ENCODE data around the gene MAML2.
A peak's percentile ranks its signal among the peaks of the same experiment; 100 is the strongest.

The MAML2 gene

GRCh38 chr11:96173906-96174305 lies 169.1 kb downstream of the MAML2 start:
- H3K27ac ChIP-seq (ENCODE audit: poor library complexity, severe bottlenecking) = no peak overlapping the region
- TF ChIP-seq CTCF (IDR thresholded peaks at IDR 0.05; ENCODE audit: poor library complexity, severe bottlenecking) = no peak

GRCh38 chr11:96173422-96173821 lies 169.6 kb downstream of the MAML2 start:
- H3K4me3 ChIP-seq (ENCODE audit: severe bottlenecking) = no peak overlapping the region
- DNase-seq (ENCODE audit: low spot score) = no peak
- TF ChIP-seq CTCF (IDR thresholded peaks at IDR 0.05; ENCODE audit: poor library complexity, severe bottlenecking) = no peak

More at GRCh38 chr11:96173906-96174305, 169.1 kb downstream of the MAML2 start:
- no peak for ATAC-seq (ENCODE audit: low read depth)
- Histone ChIP-seq H3K9me3 (ENCODE audit: severe bottlenecking) (no peaks in the 10 kb centered on the region), H3K36me3 (ENCODE audit: low read depth) (no peaks in the 10 kb centered on the region), H3K4me3 (ENCODE audit: severe bottlenecking) (no peak overlapping the region), H3K4me1 (ENCODE audit: insufficient read depth, poor library complexity, severe bottlenecking) (peaks cover 7% of the 10 kb centered on the region), H3K27me3 (ENCODE audit: insufficient read depth, poor library complexity, severe bottlenecking) (no peaks in the 10 kb centered on the region)
- no peak for DNase-seq (ENCODE audit: low spot score)

GRCh38 chr11:96172604-96173003 lies 170.4 kb downstream of the MAML2 start:
- no peak for ATAC-seq (ENCODE audit: low read depth)
- Histone ChIP-seq H3K4me1 (ENCODE audit: insufficient read depth, poor library complexity, severe bottlenecking) (peaks cover 14% of the 10 kb centered on the region), H3K9me3 (ENCODE audit: severe bottlenecking) (no peaks in the 10 kb centered on the region), H3K27ac (ENCODE audit: poor library complexity, severe bottlenecking) (no peak overlapping the region), H3K4me3 (ENCODE audit: severe bottlenecking) (no peak overlapping the region), H3K27me3 (ENCODE audit: insufficient read depth, poor library complexity, severe bottlenecking) (no peaks in the 10 kb centered on the region), H3K36me3 (ENCODE audit: low read depth) (no peaks in the 10 kb centered on the region)
- no peak for DNase-seq (ENCODE audit: low spot score)
- TF ChIP-seq CTCF (IDR thresholded peaks at IDR 0.05; ENCODE audit: poor library complexity, severe bottlenecking) = no peak

More at GRCh38 chr11:96173422-96173821, 169.6 kb downstream of the MAML2 start:
- no peak overlapping the region for H3K27ac ChIP-seq (ENCODE audit: poor library complexity, severe bottlenecking)
- H3K9me3 ChIP-seq (ENCODE audit: severe bottlenecking) = no peaks in the 10 kb centered on the region
- peaks cover 11% of the 10 kb centered on the region for H3K4me1 ChIP-seq (ENCODE audit: insufficient read depth, poor library complexity, severe bottlenecking)
- no peaks in the 10 kb centered on the region for H3K36me3 ChIP-seq (ENCODE audit: low read depth)
- no peaks in the 10 kb centered on the region for H3K27me3 ChIP-seq (ENCODE audit: insufficient read depth, poor library complexity, severe bottlenecking)
- ATAC-seq (ENCODE audit: low read depth) = no peak

GRCh38 chr11:96169250-96169649 lies 173.7 kb downstream of the MAML2 start:
- H3K9me3 ChIP-seq (ENCODE audit: severe bottlenecking) = no peaks in the 10 kb centered on the region
- no peaks in the 10 kb centered on the region for H3K36me3 ChIP-seq (ENCODE audit: low read depth)
- peak overlapping the region; percentile 44 for H3K27ac ChIP-seq (ENCODE audit: poor library complexity, severe bottlenecking)
- ATAC-seq (ENCODE audit: low read depth) (no peak), DNase-seq (ENCODE audit: low spot score) (no peak)
- H3K4me1 ChIP-seq (ENCODE audit: insufficient read depth, poor library complexity, severe bottlenecking) = peaks cover 14% of the 10 kb centered on the region
- H3K4me3 ChIP-seq (ENCODE audit: severe bottlenecking) = no peak overlapping the region
- no peak for TF ChIP-seq CTCF (IDR thresholded peaks at IDR 0.05; ENCODE audit: poor library complexity, severe bottlenecking)
- no peaks in the 10 kb centered on the region for H3K27me3 ChIP-seq (ENCODE audit: insufficient read depth, poor library complexity, severe bottlenecking)

GRCh38 chr11:96168623-96169022 lies 174.4 kb downstream of the MAML2 start:
- no peak for TF ChIP-seq CTCF (IDR thresholded peaks at IDR 0.05; ENCODE audit: poor library complexity, severe bottlenecking)
- peak; percentile 98 for ATAC-seq (ENCODE audit: low read depth)

More at GRCh38 chr11:96168623-96169022, 174.4 kb downstream of the MAML2 start:
- no peaks in the 10 kb centered on the region for H3K36me3 ChIP-seq (ENCODE audit: low read depth)
- no peak for DNase-seq (ENCODE audit: low spot score)
- no peak overlapping the region for H3K4me3 ChIP-seq (ENCODE audit: severe bottlenecking)
- peaks cover 14% of the 10 kb centered on the region for H3K4me1 ChIP-seq (ENCODE audit: insufficient read depth, poor library complexity, severe bottlenecking)
- H3K9me3 ChIP-seq (ENCODE audit: severe bottlenecking) = no peaks in the 10 kb centered on the region
- H3K27ac ChIP-seq (ENCODE audit: poor library complexity, severe bottlenecking) = peak overlapping the region; percentile 44
- H3K27me3 ChIP-seq (ENCODE audit: insufficient read depth, poor library complexity, severe bottlenecking) = no peaks in the 10 kb centered on the region

All from RWPE2 (cell line).